Suprapubic skin (tissue), 4 donors: ENCODE data around the gene SPSB4. TPM values are rescaled to one million over a fixed set of nuclear protein-coding genes. Genes with fewer than 3 reads are reported as not detected.

ENCODE experiments used
- DNase-seq, 2 donors: peaks; one replicate each; pipeline ENCODE4 v3.0.0-alpha.2; 2019; ENCODE audit warnings: low spot score in 2 of 2
- H3K27ac ChIP-seq: fragments of 200-600 bp; sonication (generic); one replicate; pipeline ENCODE4 v1.5.1; 2019
- H3K27me3 ChIP-seq: fragments of 200-600 bp; sonication (generic); one replicate; pipeline ENCODE4 v1.5.1; 2019
- H3K36me3 ChIP-seq: fragments of 200-600 bp; sonication (generic); one replicate; pipeline ENCODE4 v1.5.1; 2019
- H3K4me1 ChIP-seq: fragments of 200-600 bp; sonication (generic); one replicate; pipeline ENCODE4 v1.5.1; 2019
- H3K4me3 ChIP-seq: fragments of 200-600 bp; sonication (generic); one replicate; pipeline ENCODE4 v1.5.1; 2019; ENCODE audit warnings: mild to moderate bottlenecking
- H3K9me3 ChIP-seq: fragments of 200-600 bp; sonication (generic); one replicate; pipeline ENCODE4 v1.5.1; 2019
- EP300 ChIP-seq: sonication (generic); formaldehyde crosslinking; IDR thresholded peaks from one replicate; pipeline ENCODE4 v1.6.1; 2017; ENCODE audit warnings: antibody characterized with exemption
- POLR2A ChIP-seq, 2 donors: fragments of 450-650 bp; IDR thresholded peaks; one replicate each; pipeline ENCODE4 v1.6.1; 2017; ENCODE audit warnings: antibody characterized with exemption in 2 of 2, mild to moderate bottlenecking in 2 of 2, moderate library complexity in 2 of 2
- POLR2AphosphoS5 ChIP-seq, 3 donors: sonication (generic); formaldehyde crosslinking; IDR thresholded peaks; one replicate each; pipeline ENCODE4 v1.6.1; 2017; ENCODE audit warnings: antibody characterized with exemption in 3 of 3
- WGBS: methylation state at CpG from one replicate; pipeline ENCODE4 v1.1.5; 2018; 5-methylcytosine and 5-hydroxymethylcytosine counted together
- total RNA-seq, 4 donors: library from RNA; depleted of rRNA; stranded (reverse); fragments of >200 nt; gene quantifications; one replicate each; pipeline ENCODE4 v1.1.0, GENCODE V29; 2016
- TF ChIP-seq, protein P1 (sequence below), 2 donors: fragments of 200-600 bp in 1 of 2; fragments of 450-650 bp in 1 of 2; sonication (generic) in 1 of 2; IDR thresholded peaks; one replicate each; pipeline ENCODE4 v1.5.1; 2016 to 2019; ENCODE audit warnings: antibody characterized with exemption in 2 of 2, mild to moderate bottlenecking in 1 of 2, moderate library complexity in 1 of 2

The SPSB4 gene
- total RNA-seq, 4 donors from 2014 or later, result 0.51 to 0.81 TPM; not detected in 2

- no peaks in the 10 kb centered on the region for H3K9me3 ChIP-seq
- WGBS, result 86% methylated on average over 9 of the region's 11 CpGs
- TF ChIP-seq EP300 (no peak), POLR2A (IDR thresholded peaks at IDR 0.05) (no peak), POLR2AphosphoS5 (IDR thresholded peaks at IDR 0.05) (no peak)
- TF ChIP-seq, protein P1, sequence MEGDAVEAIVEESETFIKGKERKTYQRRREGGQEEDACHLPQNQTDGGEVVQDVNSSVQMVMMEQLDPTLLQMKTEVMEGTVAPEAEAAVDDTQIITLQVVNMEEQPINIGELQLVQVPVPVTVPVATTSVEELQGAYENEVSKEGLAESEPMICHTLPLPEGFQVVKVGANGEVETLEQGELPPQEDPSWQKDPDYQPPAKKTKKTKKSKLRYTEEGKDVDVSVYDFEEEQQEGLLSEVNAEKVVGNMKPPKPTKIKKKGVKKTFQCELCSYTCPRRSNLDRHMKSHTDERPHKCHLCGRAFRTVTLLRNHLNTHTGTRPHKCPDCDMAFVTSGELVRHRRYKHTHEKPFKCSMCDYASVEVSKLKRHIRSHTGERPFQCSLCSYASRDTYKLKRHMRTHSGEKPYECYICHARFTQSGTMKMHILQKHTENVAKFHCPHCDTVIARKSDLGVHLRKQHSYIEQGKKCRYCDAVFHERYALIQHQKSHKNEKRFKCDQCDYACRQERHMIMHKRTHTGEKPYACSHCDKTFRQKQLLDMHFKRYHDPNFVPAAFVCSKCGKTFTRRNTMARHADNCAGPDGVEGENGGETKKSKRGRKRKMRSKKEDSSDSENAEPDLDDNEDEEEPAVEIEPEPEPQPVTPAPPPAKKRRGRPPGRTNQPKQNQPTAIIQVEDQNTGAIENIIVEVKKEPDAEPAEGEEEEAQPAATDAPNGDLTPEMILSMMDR (IDR thresholded peaks at IDR 0.05), result no peak
Measured at GRCh38 chr3:141146979-141147470, 95.9 kb downstream of the SPSB4 start.

GRCh38 chr3:141147657-141148056 is 96.5 kb downstream of the SPSB4 start:
- TF ChIP-seq POLR2A (IDR thresholded peaks at IDR 0.05) (no peak), POLR2AphosphoS5 (IDR thresholded peaks at IDR 0.05) (no peak), EP300 (no peak)
- TF ChIP-seq, protein P1 (IDR thresholded peaks at IDR 0.05), result no peak
- Histone ChIP-seq H3K4me1 (no peaks in the 10 kb centered on the region), H3K36me3 (no peaks in the 10 kb centered on the region), H3K9me3 (no peaks in the 10 kb centered on the region), H3K27ac (no peak overlapping the region), H3K27me3 (no peaks in the 10 kb centered on the region), H3K4me3 (no peak overlapping the region)
- 72% methylated on average over 9 of the region's 9 CpGs for WGBS
- no peak for DNase-seq

More at GRCh38 chr3:141146979-141147470, 95.9 kb downstream of the SPSB4 start:
- no peaks in the 10 kb centered on the region for H3K27me3 ChIP-seq
- no peaks in the 10 kb centered on the region for H3K4me1 ChIP-seq
- no peak overlapping the region for H3K4me3 ChIP-seq
- DNase-seq, result no peak
- H3K36me3 ChIP-seq, result no peaks in the 10 kb centered on the region
- H3K27ac ChIP-seq, result no peak overlapping the region

- TF ChIP-seq, protein P1 (IDR thresholded peaks at IDR 0.05), result no peak
- no peak for TF ChIP-seq POLR2AphosphoS5 (IDR thresholded peaks at IDR 0.05)
- TF ChIP-seq EP300, result no peak
- no peak for TF ChIP-seq POLR2A (IDR thresholded peaks at IDR 0.05)
- Histone ChIP-seq H3K27me3 (no peaks in the 10 kb centered on the region), H3K4me1 (no peaks in the 10 kb centered on the region), H3K36me3 (no peaks in the 10 kb centered on the region), H3K27ac (no peak overlapping the region), H3K9me3 (no peaks in the 10 kb centered on the region), H3K4me3 (no peak overlapping the region)
- WGBS, result 86% methylated on average over 6 of the region's 6 CpGs
- DNase-seq, result no peak
Measured at GRCh38 chr3:141148169-141148568, 97.0 kb downstream of the SPSB4 start.

- H3K9me3 ChIP-seq, result no peaks in the 10 kb centered on the region
- DNase-seq, result no peak
- no peak overlapping the region for H3K4me3 ChIP-seq
- no peaks in the 10 kb centered on the region for H3K36me3 ChIP-seq
- no peaks in the 10 kb centered on the region for H3K4me1 ChIP-seq
- 100% methylated on average over 2 of the region's 2 CpGs for WGBS
- no peak for TF ChIP-seq POLR2AphosphoS5 (IDR thresholded peaks at IDR 0.05)
- TF ChIP-seq POLR2A (IDR thresholded peaks at IDR 0.05), result no peak
- TF ChIP-seq, protein P1 (IDR thresholded peaks at IDR 0.05), result no peak
- TF ChIP-seq EP300, result no peak
- H3K27me3 ChIP-seq, result no peaks in the 10 kb centered on the region
- no peak overlapping the region for H3K27ac ChIP-seq
Measured at GRCh38 chr3:141148770-141149169, 97.6 kb downstream of the SPSB4 start.

- Histone ChIP-seq H3K27me3 (no peaks in the 10 kb centered on the region), H3K27ac (no peak overlapping the region), H3K9me3 (no peaks in the 10 kb centered on the region), H3K36me3 (no peaks in the 10 kb centered on the region), H3K4me3 (no peak overlapping the region), H3K4me1 (no peaks in the 10 kb centered on the region)
- TF ChIP-seq POLR2A (IDR thresholded peaks at IDR 0.05) (no peak), EP300 (no peak), POLR2AphosphoS5 (IDR thresholded peaks at IDR 0.05) (no peak)
- TF ChIP-seq, protein P1 (IDR thresholded peaks at IDR 0.05), result no peak
- no peak for DNase-seq
- 82% methylated on average over 12 of the region's 12 CpGs for WGBS
Measured at GRCh38 chr3:141150081-141150830, 99.1 kb downstream of the SPSB4 start.
